ENCODE results near the gene CBLC. TPM values are rescaled to one million over a fixed set of nuclear protein-coding genes. Genes with fewer than 3 reads are reported as not detected.

CBLC gene
- total RNA-seq, 2 experiments from 2014 or later, result not detected

DNA sequence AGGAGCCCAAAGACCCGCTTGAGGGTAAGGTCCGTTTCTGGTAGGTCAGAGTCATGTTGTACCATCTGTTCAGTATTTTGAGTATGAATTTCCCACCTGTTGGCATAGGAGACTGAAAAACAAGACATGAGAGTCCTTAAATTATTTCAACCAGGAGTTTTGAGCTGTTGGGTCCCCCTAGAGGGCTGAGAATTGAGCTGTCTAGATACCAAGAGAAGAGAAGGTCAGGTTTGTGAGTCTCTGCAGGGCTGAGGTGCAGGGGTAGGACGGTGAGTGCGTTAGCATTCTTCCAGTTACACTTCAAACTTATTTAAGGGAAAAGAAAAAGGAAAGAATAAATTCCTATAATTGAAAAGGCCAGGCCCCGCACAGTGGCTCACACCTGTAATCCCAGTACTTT is 5.0 kb downstream of the CBLC start:
- TF ChIP-seq, protein P1, sequence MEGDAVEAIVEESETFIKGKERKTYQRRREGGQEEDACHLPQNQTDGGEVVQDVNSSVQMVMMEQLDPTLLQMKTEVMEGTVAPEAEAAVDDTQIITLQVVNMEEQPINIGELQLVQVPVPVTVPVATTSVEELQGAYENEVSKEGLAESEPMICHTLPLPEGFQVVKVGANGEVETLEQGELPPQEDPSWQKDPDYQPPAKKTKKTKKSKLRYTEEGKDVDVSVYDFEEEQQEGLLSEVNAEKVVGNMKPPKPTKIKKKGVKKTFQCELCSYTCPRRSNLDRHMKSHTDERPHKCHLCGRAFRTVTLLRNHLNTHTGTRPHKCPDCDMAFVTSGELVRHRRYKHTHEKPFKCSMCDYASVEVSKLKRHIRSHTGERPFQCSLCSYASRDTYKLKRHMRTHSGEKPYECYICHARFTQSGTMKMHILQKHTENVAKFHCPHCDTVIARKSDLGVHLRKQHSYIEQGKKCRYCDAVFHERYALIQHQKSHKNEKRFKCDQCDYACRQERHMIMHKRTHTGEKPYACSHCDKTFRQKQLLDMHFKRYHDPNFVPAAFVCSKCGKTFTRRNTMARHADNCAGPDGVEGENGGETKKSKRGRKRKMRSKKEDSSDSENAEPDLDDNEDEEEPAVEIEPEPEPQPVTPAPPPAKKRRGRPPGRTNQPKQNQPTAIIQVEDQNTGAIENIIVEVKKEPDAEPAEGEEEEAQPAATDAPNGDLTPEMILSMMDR (IDR thresholded peaks at IDR 0.05), result no peak
- Mint-ChIP-seq H3K27ac (no peak overlapping the region), H3K4me3 (no peak overlapping the region), H3K36me3 (ENCODE audit: low read depth) (no peaks in the 10 kb centered on the region), H3K4me1 (ENCODE audit: low read depth) (peaks cover 4% of the 10 kb centered on the region), H3K27me3 (peaks cover 4% of the 10 kb centered on the region), H3K9me3 (no peaks in the 10 kb centered on the region)
- POLR2A ChIA-PET, result no interaction called here
- DNase-seq, result no peak
- ATAC-seq, result no peak
- intact Hi-C loops (cut with micrococcal nuclease), result no loop called here
- CTCF ChIA-PET, result interaction anchor here (1.0 to 5.1 kb wide), 7 partner anchors 12 to 93 kb away, joined by 3 to 38 read pairs (median 21); no protein-coding TSS in a partner anchor

DNA sequence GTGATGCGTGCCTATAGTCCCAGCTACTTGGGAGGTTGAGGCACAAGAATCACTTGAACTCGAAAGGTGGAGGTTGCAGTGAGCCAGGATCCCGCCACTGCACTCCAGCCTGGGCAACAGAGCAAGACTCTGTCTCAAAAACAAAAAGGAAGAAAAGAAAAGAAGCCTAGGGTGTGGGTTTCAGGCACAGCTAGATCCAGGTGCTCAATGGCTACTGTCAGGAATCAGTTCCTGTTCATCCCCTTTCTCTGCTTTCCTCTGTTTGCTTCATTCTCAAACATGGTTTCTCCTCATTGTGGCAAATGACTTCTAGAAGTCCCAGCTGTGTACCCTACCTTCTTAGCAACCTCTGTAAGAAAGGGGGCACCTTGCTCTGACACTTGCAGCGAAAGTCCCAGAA is 5.9 kb downstream of the CBLC start:
- ChIA-PET POLR2A (no interaction called here), CTCF (interaction anchor here (0.7 to 5.1 kb wide), 26 partner anchors 9 to 171 kb away, joined by 3 to 38 read pairs (median 6); partner anchors contain the start of gene NECTIN2)
- intact Hi-C loops (cut with micrococcal nuclease), result no loop called here
- Mint-ChIP-seq H3K27me3 (peaks cover 4% of the 10 kb centered on the region), H3K27ac (no peak overlapping the region), H3K36me3 (ENCODE audit: low read depth) (no peaks in the 10 kb centered on the region), H3K9me3 (no peaks in the 10 kb centered on the region), H3K4me1 (ENCODE audit: low read depth) (peaks cover 4% of the 10 kb centered on the region), H3K4me3 (no peak overlapping the region)
- TF ChIP-seq, protein P1 (IDR thresholded peaks at IDR 0.05), result no peak
- ATAC-seq, result no peak
- no peak for DNase-seq

DNA sequence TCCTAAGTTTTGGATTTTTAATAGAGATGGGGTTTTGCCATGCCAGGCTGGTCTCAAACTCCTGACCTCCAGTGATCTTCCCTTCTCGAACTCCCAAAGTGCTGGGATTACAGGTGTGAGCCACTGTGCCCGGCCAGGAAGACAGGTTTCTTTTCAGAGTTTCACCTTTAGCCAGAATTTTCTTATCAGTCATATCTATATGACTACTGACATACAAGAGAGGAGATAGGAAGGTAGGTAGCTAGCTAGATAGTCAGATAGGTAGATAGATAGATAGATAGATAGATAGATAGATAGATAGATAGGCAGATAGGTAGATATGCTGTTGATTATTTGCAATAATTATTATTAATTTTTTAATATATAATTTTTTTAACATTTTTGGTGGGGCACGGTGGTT is 7.6 kb downstream of the CBLC start:
- H3K9me3 Mint-ChIP-seq, result no peaks in the 10 kb centered on the region
- ChIA-PET POLR2A (no interaction called here), CTCF (interaction anchor here (0.6 to 5.1 kb wide), 19 partner anchors 10 to 137 kb away, joined by 3 to 38 read pairs (median 5); no protein-coding TSS in a partner anchor)
- ATAC-seq (no peak), DNase-seq (no peak)
- no peak overlapping the region for H3K27ac Mint-ChIP-seq
- no peaks in the 10 kb centered on the region for H3K36me3 Mint-ChIP-seq (ENCODE audit: low read depth)
- H3K4me1 Mint-ChIP-seq (ENCODE audit: low read depth), result peaks cover 4% of the 10 kb centered on the region
- H3K4me3 Mint-ChIP-seq, result no peak overlapping the region
- TF ChIP-seq, protein P1 (IDR thresholded peaks at IDR 0.05), result no peak
- intact Hi-C loops (cut with micrococcal nuclease), result no loop called here
- no peaks in the 10 kb centered on the region for H3K27me3 Mint-ChIP-seq

DNA sequence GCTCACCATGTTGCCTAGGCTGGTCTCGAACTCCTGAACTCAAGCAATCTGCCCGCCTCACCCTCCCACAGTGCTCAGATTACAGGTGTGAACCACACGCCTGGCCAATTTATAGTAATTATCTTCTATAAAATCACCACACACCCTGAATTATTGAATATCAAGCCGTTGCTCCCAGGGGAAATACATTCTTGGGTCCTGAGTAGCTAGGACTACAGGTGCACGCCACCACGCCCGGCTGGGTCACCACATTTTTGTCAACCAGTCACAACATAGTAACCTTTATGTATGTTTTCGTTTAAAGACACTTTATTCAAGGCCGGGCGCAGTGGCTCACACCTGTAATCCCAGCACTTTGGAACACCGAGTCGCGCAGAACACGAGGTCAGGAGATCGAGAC is 8.3 kb downstream of the CBLC start:
- Mint-ChIP-seq H3K27me3 (no peaks in the 10 kb centered on the region), H3K9me3 (no peaks in the 10 kb centered on the region), H3K27ac (no peak overlapping the region), H3K4me1 (ENCODE audit: low read depth) (peaks cover 4% of the 10 kb centered on the region), H3K36me3 (ENCODE audit: low read depth) (no peaks in the 10 kb centered on the region), H3K4me3 (no peak overlapping the region)
- no peak for DNase-seq
- ChIA-PET CTCF (interaction anchor here (1.1 to 5.1 kb wide), 2 partner anchors 15 to 62 kb away, joined by 3 to 38 read pairs; no protein-coding TSS in a partner anchor), POLR2A (no interaction called here)
- intact Hi-C loops (cut with micrococcal nuclease), result no loop called here
- TF ChIP-seq, protein P1 (IDR thresholded peaks at IDR 0.05), result no peak
- no peak for ATAC-seq

DNA sequence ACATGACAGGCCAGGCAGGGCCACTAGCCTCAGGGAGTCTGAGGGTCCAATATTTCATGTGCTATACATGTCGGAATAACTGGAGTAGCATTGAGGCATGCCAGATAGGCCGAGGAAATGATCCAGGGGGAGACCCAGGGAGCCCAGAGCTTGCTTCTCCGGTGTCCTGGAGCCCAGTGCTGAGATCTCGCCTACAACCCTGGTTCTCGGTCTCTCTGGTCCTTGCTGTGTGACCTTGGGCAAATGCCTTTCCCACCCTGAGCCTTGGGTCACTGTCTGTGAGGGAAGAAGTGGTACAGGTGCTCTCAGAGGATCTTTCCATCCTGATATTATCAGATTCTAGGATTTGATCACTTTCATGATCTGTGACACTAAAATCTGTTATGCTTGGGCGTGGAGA is 11.3 kb downstream of the CBLC start:
- ChIA-PET POLR2A (interaction anchor here (0.9 kb wide), 1 partner anchor 365 kb away, joined by 5 read pairs; no protein-coding TSS in a partner anchor), CTCF (interaction anchor here (1.4 to 2.0 kb wide), 2 partner anchors 10 to 65 kb away, joined by 3 to 4 read pairs; no protein-coding TSS in a partner anchor)
- Mint-ChIP-seq H3K4me3 (no peak overlapping the region), H3K9me3 (no peaks in the 10 kb centered on the region), H3K36me3 (ENCODE audit: low read depth) (no peaks in the 10 kb centered on the region), H3K27me3 (no peaks in the 10 kb centered on the region), H3K27ac (no peak overlapping the region), H3K4me1 (ENCODE audit: low read depth) (peaks cover 4% of the 10 kb centered on the region)
- no peak for ATAC-seq
- TF ChIP-seq, protein P1 (IDR thresholded peaks at IDR 0.05), result no peak
- no peak for DNase-seq
- intact Hi-C loops (cut with micrococcal nuclease), result no loop called here
